Ovary (tissue), 3 donors: ENCODE results near the gene TRIM46.

Source experiments
- CTCF ChIP-seq, 3 donors: fragments of 450-650 bp in 2 of 3; fragments of 200-600 bp in 1 of 3; IDR thresholded peaks; one replicate each; pipeline versions ENCODE4 v1.5.1 to v1.8.0; 2016 to 2022; ENCODE audit warnings: antibody characterized with exemption in 3 of 3, mild to moderate bottlenecking in 1 of 3
- EP300 ChIP-seq: sonication (generic); formaldehyde crosslinking; IDR thresholded peaks from one replicate; pipeline ENCODE4 v1.6.1; 2017; ENCODE audit warnings: antibody characterized with exemption
- donor health status: DM: no; HTN: no; CAD: no.

- TF ChIP-seq CTCF (IDR thresholded peaks at IDR 0.05) (no peak), EP300 (no peak)
Observed at GRCh38 chr1:155199792-155200191, 26.1 kb downstream of the TRIM46 start.
